ENCODE data around the gene PTGDR2.

PTGDR2 gene

DNA sequence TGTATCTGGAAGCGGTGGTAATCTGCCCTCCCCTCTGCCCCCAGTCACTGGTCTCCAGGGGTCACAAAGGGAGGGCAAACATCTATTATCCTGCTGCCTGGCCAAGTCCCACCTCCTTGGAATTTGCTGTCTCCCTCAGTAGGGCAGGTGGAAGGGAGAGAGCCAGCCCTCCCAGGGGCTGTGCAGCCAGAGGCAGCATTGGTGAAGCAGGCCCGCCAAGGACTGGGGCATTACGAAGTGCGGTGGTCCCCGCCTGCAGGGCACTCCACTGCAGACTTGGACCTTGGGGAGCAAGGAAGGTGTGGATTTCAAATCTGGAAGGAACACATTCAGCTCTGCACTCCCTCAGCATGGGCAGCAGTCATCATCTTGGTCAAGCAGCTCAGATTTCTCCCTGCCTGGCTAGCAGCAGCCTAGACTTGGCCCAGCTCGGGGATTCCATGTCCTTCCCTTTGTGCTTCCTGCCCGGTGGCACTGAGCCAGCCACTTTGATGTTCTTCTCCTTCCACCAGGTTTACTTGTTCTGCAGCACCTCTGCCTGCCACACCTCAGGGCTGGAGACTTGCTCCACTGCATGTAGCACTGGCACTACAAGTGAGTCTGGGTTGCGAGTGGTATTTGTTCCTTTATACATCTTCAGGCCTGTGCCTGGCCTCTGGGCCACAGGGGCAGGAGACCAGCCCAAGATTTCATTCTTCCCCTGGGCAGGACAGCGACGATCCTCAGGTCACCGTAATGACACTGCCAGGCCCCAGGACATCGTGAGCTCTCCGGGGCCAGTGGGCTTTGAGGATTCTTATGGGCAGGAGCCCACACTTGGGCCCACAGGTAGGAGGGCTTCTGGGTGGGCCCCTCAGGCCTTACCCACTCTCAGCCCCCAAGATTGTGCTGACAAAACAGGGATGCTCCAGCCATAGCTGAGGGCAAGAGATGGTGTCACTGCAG, 18.9 kb upstream of the PTGDR2 start:
- H3K27me3 ChIP-seq (ENCODE audit: low read length) = no peaks in the 10 kb centered on the region

GRCh38 chr11:60873533-60873932, 17.8 kb upstream of the PTGDR2 start:
- Histone ChIP-seq H3K27me3 (ENCODE audit: low read length) (no peaks in the 10 kb centered on the region), H3F3A (ENCODE audit: insufficient read depth) (no peaks in the 10 kb centered on the region), H2AFZ (ENCODE audit: low read depth, low read length, severe bottlenecking) (no peak overlapping the region), H3K27ac (ENCODE audit: low read depth, low read length) (no peak overlapping the region), H4K20me1 (ENCODE audit: low read depth, low read length) (no peaks in the 10 kb centered on the region), H3K9me3 (ENCODE audit: insufficient read depth, low read length) (no peaks in the 10 kb centered on the region), H3K9me2 (replicated peaks; ENCODE audit: insufficient read depth, low read length) (no peaks in the 10 kb centered on the region), H3K4me2 (ENCODE audit: low read depth, low read length, poor library complexity, severe bottlenecking) (no peak overlapping the region), H3K9ac (ENCODE audit: low read length) (no peak overlapping the region), H3K36me3 (ENCODE audit: low read length) (no peaks in the 10 kb centered on the region; the same call in 1 of the 2 replicates), H3K4me3 (ENCODE audit: insufficient read depth, low read length, poor library complexity, severe bottlenecking) (no peak overlapping the region), H3K79me2 (ENCODE audit: insufficient read depth, low read length) (no peaks in the 10 kb centered on the region)
- no peak for TF ChIP-seq EZH2phosphoT487 (conservative IDR thresholded peaks at IDR 0.05; ENCODE audit: low read length)
- no peak for TF ChIP-seq CTCF (IDR thresholded peaks at IDR 0.05; ENCODE audit: insufficient read depth, low read length, poor library complexity, severe bottlenecking)

More for the DNA sequence above, 18.9 kb upstream of the PTGDR2 start:
- no peaks in the 10 kb centered on the region for H3F3A ChIP-seq (ENCODE audit: insufficient read depth)
- no peaks in the 10 kb centered on the region; the same call in 1 of the 2 replicates for H3K36me3 ChIP-seq (ENCODE audit: low read length)
- H3K27ac ChIP-seq (ENCODE audit: low read depth, low read length) = no peak overlapping the region
- no peak overlapping the region for H2AFZ ChIP-seq (ENCODE audit: low read depth, low read length, severe bottlenecking)
- H3K79me2 ChIP-seq (ENCODE audit: insufficient read depth, low read length) = no peaks in the 10 kb centered on the region
- no peak overlapping the region for H3K4me3 ChIP-seq (ENCODE audit: insufficient read depth, low read length, poor library complexity, severe bottlenecking)
- no peak overlapping the region for H3K9ac ChIP-seq (ENCODE audit: low read length)
- H3K9me3 ChIP-seq (ENCODE audit: insufficient read depth, low read length) = no peaks in the 10 kb centered on the region
- no peaks in the 10 kb centered on the region for H4K20me1 ChIP-seq (ENCODE audit: low read depth, low read length)
- no peak overlapping the region for H3K4me2 ChIP-seq (ENCODE audit: low read depth, low read length, poor library complexity, severe bottlenecking)
- H3K9me2 ChIP-seq (replicated peaks; ENCODE audit: insufficient read depth, low read length) = no peaks in the 10 kb centered on the region
- no peak for TF ChIP-seq CTCF (IDR thresholded peaks at IDR 0.05; ENCODE audit: insufficient read depth, low read length, poor library complexity, severe bottlenecking)
- TF ChIP-seq EZH2phosphoT487 (conservative IDR thresholded peaks at IDR 0.05; ENCODE audit: low read length) = no peak

- no peaks in the 10 kb centered on the region for H3F3A ChIP-seq (ENCODE audit: insufficient read depth)
- no peak overlapping the region for H3K4me2 ChIP-seq (ENCODE audit: low read depth, low read length, poor library complexity, severe bottlenecking)
- no peaks in the 10 kb centered on the region for H4K20me1 ChIP-seq (ENCODE audit: low read depth, low read length)
- no peak overlapping the region for H2AFZ ChIP-seq (ENCODE audit: low read depth, low read length, severe bottlenecking)
- H3K79me2 ChIP-seq (ENCODE audit: insufficient read depth, low read length) = no peaks in the 10 kb centered on the region
- no peaks in the 10 kb centered on the region; the same call in 1 of the 2 replicates for H3K36me3 ChIP-seq (ENCODE audit: low read length)
- H3K9me2 ChIP-seq (replicated peaks; ENCODE audit: insufficient read depth, low read length) = no peaks in the 10 kb centered on the region
- no peaks in the 10 kb centered on the region for H3K27me3 ChIP-seq (ENCODE audit: low read length)
- no peak for TF ChIP-seq EZH2phosphoT487 (conservative IDR thresholded peaks at IDR 0.05; ENCODE audit: low read length)
- TF ChIP-seq CTCF (IDR thresholded peaks at IDR 0.05; ENCODE audit: insufficient read depth, low read length, poor library complexity, severe bottlenecking) = no peak
- no peak overlapping the region for H3K9ac ChIP-seq (ENCODE audit: low read length)
- H3K4me3 ChIP-seq (ENCODE audit: insufficient read depth, low read length, poor library complexity, severe bottlenecking) = no peak overlapping the region
- H3K27ac ChIP-seq (ENCODE audit: low read depth, low read length) = no peak overlapping the region
- H3K9me3 ChIP-seq (ENCODE audit: insufficient read depth, low read length) = no peaks in the 10 kb centered on the region
These were observed 17.3 kb upstream of the PTGDR2 start for GRCh38 chr11:60872961-60873524.

Data from SU-DHL-6 (cell line).